IMR-90 (cell line): ENCODE results near the gene TRAPPC4. TPM values are rescaled to one million over a fixed set of nuclear protein-coding genes. Genes with fewer than 3 reads are reported as not detected.

Experiments
- ATAC-seq: fragments of 200-7000 bp; cut with Tn5 transposase; 2 replicates; pipeline ENCODE4 v1.9.1; 2020; ENCODE audit warnings: low read depth, mild to moderate bottlenecking, moderate library complexity
- BruUV-seq: library from RNA; stranded (reverse); fragments of 400-500 nt; replicated peaks from 2 replicates; lab custom pipeline; 2021; lab: Mats Ljungman, UMichigan
- CTCF ChIA-PET: fragments of 300-600 bp; formaldehyde crosslinking; extraction: SDS; loops from one replicate; lab custom pipeline; 2021; ENCODE audit warnings: antibody characterized with exemption; lab: Yijun Ruan, JAX
- POLR2A ChIA-PET: fragments of 300-600 bp; sonication (Branson Sonifier 250); formaldehyde crosslinking; loops from one replicate; lab custom pipeline; 2022; ENCODE audit warnings: antibody characterized with exemption; ENCODE audit not compliant: unreplicated experiment; lab: Charles Lee
- DNase-seq: peaks from one replicate; pipeline ENCODE4 v3.0.0; 2013
- H2AFZ ChIP-seq: replicated peaks from 2 replicates; pipeline ENCODE3; 2013; ENCODE audit warnings: low read length, mild to moderate bottlenecking; ENCODE audit not compliant: poor library complexity
- H2AK5ac ChIP-seq: 2 replicates; pipeline ENCODE4 v1.6.1; 2013; ENCODE audit warnings: low read depth, low read length, inconsistent platforms
- H2AK9ac ChIP-seq: replicated peaks from 2 replicates; pipeline ENCODE3; 2013; ENCODE audit warnings: mild to moderate bottlenecking, low read depth, low read length, moderate library complexity; ENCODE audit not compliant: poor library complexity
- H2BK120ac ChIP-seq: 2 replicates; pipeline ENCODE4 v1.6.1; 2013; ENCODE audit warnings: low read depth, low read length, inconsistent platforms
- H2BK15ac ChIP-seq: 3 replicates; pipeline ENCODE4 v1.6.1; 2013; ENCODE audit warnings: low read depth, low read length, inconsistent platforms
- H2BK20ac ChIP-seq: 2 replicates; pipeline ENCODE4 v1.6.1; 2013; ENCODE audit warnings: low read depth, mild to moderate bottlenecking, inconsistent platforms, low read length, moderate library complexity
- H2BK5ac ChIP-seq: 2 replicates; pipeline ENCODE4 v1.6.1; 2013; ENCODE audit warnings: mild to moderate bottlenecking, low read depth, low read length, inconsistent platforms; ENCODE audit not compliant: poor library complexity, severe bottlenecking
- H3K14ac ChIP-seq: replicated peaks from 2 replicates; pipeline ENCODE4 v1.6.1; 2013; ENCODE audit warnings: low read depth, low read length, inconsistent platforms
- H3K18ac ChIP-seq: 2 replicates; pipeline ENCODE4 v1.6.1; 2013; ENCODE audit warnings: low read depth, low read length, control low read depth
- H3K23ac ChIP-seq: 2 replicates; pipeline ENCODE4 v1.6.1; 2013; ENCODE audit warnings: low read depth, low read length, inconsistent platforms
- H3K27ac ChIP-seq: 2 replicates; pipeline ENCODE4 v1.5.1; 2013; ENCODE audit warnings: mild to moderate bottlenecking, control low read depth, low read length; ENCODE audit not compliant: insufficient read depth
- H3K27me3 ChIP-seq: 2 replicates; pipeline ENCODE4 v1.6.1; 2013; ENCODE audit warnings: low read length; ENCODE audit not compliant: control insufficient read depth, insufficient read depth
- H3K36me3 ChIP-seq: 2 replicates; pipeline ENCODE4 v1.6.1; 2013; ENCODE audit warnings: low read length, mixed read lengths; ENCODE audit not compliant: control insufficient read depth, insufficient read depth
- H3K4ac ChIP-seq: 2 replicates; pipeline ENCODE4 v1.6.1; 2013; ENCODE audit warnings: low read depth, low read length, inconsistent platforms
- H3K4me1 ChIP-seq: 2 replicates; pipeline ENCODE4 v1.6.1; 2013; ENCODE audit warnings: low read length, mixed read lengths; ENCODE audit not compliant: control insufficient read depth, insufficient read depth
- H3K4me2 ChIP-seq: 2 replicates; pipeline ENCODE4 v1.6.1; 2013; ENCODE audit warnings: low read depth, mild to moderate bottlenecking, control low read depth, low read length, moderate library complexity
- H3K4me3 ChIP-seq: 2 replicates; pipeline ENCODE4 v1.5.1; 2013; ENCODE audit warnings: low read depth, mild to moderate bottlenecking, control low read depth, low read length, moderate library complexity; ENCODE audit not compliant: insufficient read depth
- H3K56ac ChIP-seq: 2 replicates; pipeline ENCODE4 v1.6.1; 2013; ENCODE audit warnings: low read length, inconsistent platforms; ENCODE audit not compliant: insufficient read depth; ENCODE audit errors: extremely low read depth
- H3K79me1 ChIP-seq, 2 experiments: 2 replicates each; pipeline ENCODE4 v1.6.1; 2013; ENCODE audit warnings: low read length in 2 of 2, inconsistent platforms in 1 of 2, low read depth in 1 of 2
- H3K9ac ChIP-seq: 2 replicates; pipeline ENCODE4 v1.6.1; 2013; ENCODE audit warnings: low read depth, low read length, control low read depth
- H3K9me1 ChIP-seq: 2 replicates; pipeline ENCODE4 v1.6.1; 2013; ENCODE audit warnings: low read length, inconsistent platforms; ENCODE audit not compliant: insufficient read depth
- H3K9me3 ChIP-seq: 2 replicates; pipeline ENCODE4 v1.6.1; 2013; ENCODE audit warnings: low read length; ENCODE audit not compliant: control insufficient read depth, insufficient read depth
- H4K20me1 ChIP-seq: 2 replicates; pipeline ENCODE4 v1.6.1; 2013; ENCODE audit warnings: low read length, inconsistent platforms; ENCODE audit not compliant: insufficient read depth
- H4K5ac ChIP-seq: 2 replicates; pipeline ENCODE4 v1.6.1; 2013; ENCODE audit warnings: mild to moderate bottlenecking, low read depth, low read length, control low read depth
- H4K8ac ChIP-seq, 2 experiments: 2 replicates each; pipeline ENCODE4 v1.6.1; 2013; ENCODE audit warnings: low read depth in 2 of 2, low read length in 2 of 2, control low read depth in 1 of 2, inconsistent platforms in 1 of 2
- H4K91ac ChIP-seq: 2 replicates; pipeline ENCODE4 v1.6.1; 2013; ENCODE audit warnings: low read depth, low read length, inconsistent platforms; ENCODE audit not compliant: insufficient read depth
- BHLHE40 ChIP-seq: fragments of 150-350 bp; IDR thresholded peaks from 2 replicates; pipeline ENCODE4 v1.6.1; 2016; ENCODE audit warnings: mild to moderate bottlenecking, low read depth, low read length
- CEBPB ChIP-seq: IDR thresholded peaks from 2 replicates; pipeline ENCODE4 v1.6.1; 2012; ENCODE audit warnings: low read depth, low read length, improper control_type of control experiment
- CHD1 ChIP-seq: IDR thresholded peaks from 2 replicates; pipeline ENCODE4 v1.6.1; 2012; ENCODE audit warnings: low read depth, low read length, improper control_type of control experiment
- CTCF ChIP-seq: conservative IDR thresholded peaks from 2 replicates; pipeline ENCODE4 v1.5.1; 2012; ENCODE audit warnings: mild to moderate bottlenecking, low read depth, low read length, improper control_type of control experiment
- ELK1 ChIP-seq: fragments of 150-350 bp; IDR thresholded peaks from 2 replicates; pipeline ENCODE4 v1.6.1; 2016; ENCODE audit warnings: low read depth, mild to moderate bottlenecking, low read length, moderate library complexity, borderline replicate concordance
- FOS ChIP-seq: fragments of 150-350 bp; IDR thresholded peaks from 2 replicates; pipeline ENCODE4 v1.6.1; 2016; ENCODE audit warnings: low read depth, low read length
- MAFK ChIP-seq: IDR thresholded peaks from 2 replicates; pipeline ENCODE4 v1.6.1; 2012; ENCODE audit warnings: low read depth, low read length, improper control_type of control experiment
- MAZ ChIP-seq: IDR thresholded peaks from 2 replicates; pipeline ENCODE4 v1.6.1; 2012; ENCODE audit warnings: low read depth, mild to moderate bottlenecking, low read length, improper control_type of control experiment, moderate library complexity, borderline replicate concordance
- MXI1 ChIP-seq: IDR thresholded peaks from 2 replicates; pipeline ENCODE4 v1.6.1; 2012; ENCODE audit warnings: low read depth, mild to moderate bottlenecking, low read length, moderate library complexity, borderline replicate concordance
- NFE2L2 ChIP-seq: fragments of 150-350 bp; IDR thresholded peaks from 2 replicates; pipeline ENCODE4 v1.6.1; 2016; ENCODE audit warnings: low read depth, mild to moderate bottlenecking, low read length
- POLR2A ChIP-seq: IDR thresholded peaks from 2 replicates; pipeline ENCODE4 v1.6.1; 2012; ENCODE audit warnings: mild to moderate bottlenecking, low read depth, low read length
- RAD21 ChIP-seq: IDR thresholded peaks from 2 replicates; pipeline ENCODE4 v1.6.1; 2012; ENCODE audit warnings: low read length, improper control_type of control experiment
- RCOR1 ChIP-seq: IDR thresholded peaks from 2 replicates; pipeline ENCODE4 v1.6.1; 2012; ENCODE audit warnings: mild to moderate bottlenecking, low read length, improper control_type of control experiment; ENCODE audit not compliant: insufficient replicate concordance
- RFX5 ChIP-seq: IDR thresholded peaks from 2 replicates; pipeline ENCODE4 v1.8.0; 2012; ENCODE audit warnings: low read depth, mild to moderate bottlenecking, low read length, moderate library complexity
- SMC3 ChIP-seq: fragments of 150-350 bp; IDR thresholded peaks from 2 replicates; pipeline ENCODE4 v1.6.1; 2016; ENCODE audit warnings: low read depth, mild to moderate bottlenecking, antibody characterized with exemption, low read length, moderate library complexity
- USF2 ChIP-seq: fragments of 150-350 bp; IDR thresholded peaks from 2 replicates; pipeline ENCODE4 v1.6.1; 2017; ENCODE audit warnings: mild to moderate bottlenecking, antibody characterized with exemption, low read length, low read depth
- WGBS, 2 experiments: methylation state at CpG; one replicate each; pipeline versions ENCODE4 v1.1.5 to v1.1.7; 2013; ENCODE audit warnings: missing lambda C conversion rate in 2 of 2; ENCODE audit not compliant: insufficient read length in 1 of 2; ENCODE audit errors: extremely low coverage in 2 of 2; 5-methylcytosine and 5-hydroxymethylcytosine counted together
- dilution Hi-C: fragments of 300-500 bp; cut with HindIII; formaldehyde crosslinking; loops from one replicate; pipeline ENCODE4 v1.14.3; 2018; ENCODE audit warnings: low sequenced_read_pairs; ENCODE audit not compliant: unreplicated experiment
- in situ Hi-C: fragments of 300-500 bp; cut with MboI; formaldehyde crosslinking; loops from 3 replicates; pipeline ENCODE4 v1.14.3; 2019; ENCODE audit warnings: low sequenced_read_pairs, inconsistent platforms, mixed read lengths
- intact Hi-C: fragments of 100-400 bp; cut with micrococcal nuclease; formaldehyde crosslinking; loops from 2 replicates; pipeline ENCODE4 v1.10.0; 2022
- polyA plus RNA-seq, 3 experiments: library from polyadenylated mRNA; depleted of rRNA; stranded (reverse); fragments of >200 nt; gene quantifications; 2 replicates each; pipeline ENCODE4 v1.2.3, GENCODE V29; 2012; ENCODE audit warnings: low replicate concordance in 1 of 3
- total RNA-seq: library from RNA; depleted of rRNA; stranded (reverse); fragments of >200 nt; gene quantifications from 2 replicates; pipeline ENCODE4 v1.2.3, GENCODE V29; 2012

The TRAPPC4 gene
- total and polyA plus RNA-seq, 2 of the 4 experiments (the other 2 are of a cell fraction) = 102 to 162 TPM

- no peak overlapping the region; the same call in 1 of the 2 replicates for H3K18ac ChIP-seq
- H4K91ac ChIP-seq = peak overlapping the region; percentile 74
- peak overlapping the region; percentile 80 for H3K4ac ChIP-seq
- peak overlapping the region; percentile 49 for H3K56ac ChIP-seq
- WGBS, 2 experiments = 0% methylated on average over 4 of the region's 19 CpGs; no CpG with 5 or more reads in 1 of the 2 experiments
- H2BK15ac ChIP-seq = peak overlapping the region; percentile 68; the same call in 1 of the 3 replicates
- H3K4me2 ChIP-seq = peak overlapping the region; percentile 98
- H3K79me1 ChIP-seq = peaks cover 22 to 60% of the 10 kb centered on the region in 2 experiments
- 0 out of 2 replicates have a peak overlapping the region, but pooled peaks have one; percentile 27 for H2BK20ac ChIP-seq
- ChIA-PET CTCF (no interaction called here), POLR2A (no interaction called here)
- H2AK9ac ChIP-seq = peak overlapping the region; percentile 94
- no peaks in the 10 kb centered on the region for H3K27me3 ChIP-seq
- H3K9me1 ChIP-seq = peaks cover 8% of the 10 kb centered on the region
- in situ Hi-C loops = no loop called here
- H3K9me3 ChIP-seq = no peaks in the 10 kb centered on the region
- BruUV-seq = no TSS peak
- peaks cover 9% of the 10 kb centered on the region for H3K36me3 ChIP-seq
- H4K20me1 ChIP-seq = no peaks in the 10 kb centered on the region
- peak overlapping the region; percentile 13; the same call in 1 of the 2 replicates for H2BK120ac ChIP-seq
- intact Hi-C loops = no loop called here
- H3K14ac ChIP-seq = peak overlapping the region; percentile 67
- ATAC-seq (peak; percentile 2), DNase-seq (no peak)
- H3K4me1 ChIP-seq = peaks cover 7% of the 10 kb centered on the region
- H3K23ac ChIP-seq = peak overlapping the region; percentile 93
- H3K4me3 ChIP-seq = peak overlapping the region; percentile 83
- peak overlapping the region; percentile 71 for H2AK5ac ChIP-seq
- peak overlapping the region; percentile 77 for H2BK5ac ChIP-seq
- dilution Hi-C loops = no loop called here
- peak overlapping the region; percentile 64 for H3K27ac ChIP-seq
- TF ChIP-seq CTCF (no peak), RAD21 (no peak), SMC3 (no peak), BHLHE40 (no peak), RCOR1 (no peak), MAZ (no peak), CEBPB (no peak), RFX5 (no peak), MXI1 (no peak), FOS (no peak), MAFK (no peak), ELK1 (no peak), POLR2A (no peak), USF2 (no peak), NFE2L2 (no peak), CHD1 (no peak)
- peak overlapping the region; percentile 71 for H3K9ac ChIP-seq
- peak overlapping the region; percentile 93 for H2AFZ ChIP-seq
- peak overlapping the region; percentile 44 for H4K5ac ChIP-seq
- peak overlapping the region; percentile 61 to 93 for H4K8ac ChIP-seq
These were observed 20.2 kb upstream of the TRAPPC4 start for GRCh38 chr11:118998388-118998717.
